Breast epithelium (tissue), 3 donors: ENCODE results near the gene ANKRD44.

ENCODE experiments used
- POLR2A ChIP-seq: fragments of 450-650 bp; IDR thresholded peaks from one replicate; pipeline ENCODE4 v1.6.1; 2016; ENCODE audit warnings: antibody characterized with exemption, mild to moderate bottlenecking, moderate library complexity
- POLR2AphosphoS5 ChIP-seq, 3 donors: sonication (generic); formaldehyde crosslinking; IDR thresholded peaks; one replicate each; pipeline ENCODE4 v1.6.1; 2017; ENCODE audit warnings: antibody characterized with exemption in 3 of 3
- TF ChIP-seq, protein P1 (sequence below), 3 donors: fragments of 450-650 bp; IDR thresholded peaks; one replicate each; pipeline ENCODE4 v1.5.1; 2016 to 2017; ENCODE audit warnings: antibody characterized with exemption in 3 of 3, mild to moderate bottlenecking in 3 of 3, moderate library complexity in 3 of 3

DNA sequence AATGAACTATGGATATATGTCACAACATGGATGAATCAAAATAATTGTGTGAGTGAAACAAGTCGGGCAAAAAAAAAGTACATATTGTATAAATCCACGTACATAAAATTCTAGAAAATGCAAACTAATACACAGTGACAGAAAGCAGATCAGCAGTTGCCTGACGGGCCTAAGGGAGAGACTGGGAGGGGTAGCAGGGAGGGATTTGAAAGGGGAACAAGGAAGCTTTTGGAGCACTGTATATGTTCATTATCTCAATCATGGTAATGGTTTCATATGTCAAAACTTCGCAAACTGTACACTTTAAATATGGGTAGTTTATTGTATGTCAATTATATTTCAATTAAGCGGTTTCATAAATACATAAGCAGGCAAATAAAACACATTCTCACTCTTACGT lies 153.8 kb downstream of the ANKRD44 start:
- TF ChIP-seq POLR2A (no peak), POLR2AphosphoS5 (IDR thresholded peaks at IDR 0.05) (no peak)
- TF ChIP-seq, protein P1, sequence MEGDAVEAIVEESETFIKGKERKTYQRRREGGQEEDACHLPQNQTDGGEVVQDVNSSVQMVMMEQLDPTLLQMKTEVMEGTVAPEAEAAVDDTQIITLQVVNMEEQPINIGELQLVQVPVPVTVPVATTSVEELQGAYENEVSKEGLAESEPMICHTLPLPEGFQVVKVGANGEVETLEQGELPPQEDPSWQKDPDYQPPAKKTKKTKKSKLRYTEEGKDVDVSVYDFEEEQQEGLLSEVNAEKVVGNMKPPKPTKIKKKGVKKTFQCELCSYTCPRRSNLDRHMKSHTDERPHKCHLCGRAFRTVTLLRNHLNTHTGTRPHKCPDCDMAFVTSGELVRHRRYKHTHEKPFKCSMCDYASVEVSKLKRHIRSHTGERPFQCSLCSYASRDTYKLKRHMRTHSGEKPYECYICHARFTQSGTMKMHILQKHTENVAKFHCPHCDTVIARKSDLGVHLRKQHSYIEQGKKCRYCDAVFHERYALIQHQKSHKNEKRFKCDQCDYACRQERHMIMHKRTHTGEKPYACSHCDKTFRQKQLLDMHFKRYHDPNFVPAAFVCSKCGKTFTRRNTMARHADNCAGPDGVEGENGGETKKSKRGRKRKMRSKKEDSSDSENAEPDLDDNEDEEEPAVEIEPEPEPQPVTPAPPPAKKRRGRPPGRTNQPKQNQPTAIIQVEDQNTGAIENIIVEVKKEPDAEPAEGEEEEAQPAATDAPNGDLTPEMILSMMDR (IDR thresholded peaks at IDR 0.05) = no peak
